SK-N-SH treated with all-trans-retinoic acid at 6 μM for 48 hours (cell line): ENCODE results near the gene CNTNAP2.

Experiments used
- ATAC-seq: fragments of 200-7000 bp; cut with Tn5 transposase; 3 replicates; pipeline ENCODE4 v1.9.1; 2020; ENCODE audit warnings: mild to moderate bottlenecking, moderate library complexity
- ARNTL ChIP-seq: fragments of 450-650 bp; formaldehyde crosslinking; IDR thresholded peaks from 2 replicates; pipeline ENCODE4 v1.5.0; 2020; ENCODE audit warnings: low read depth, mild to moderate bottlenecking, moderate library complexity, borderline replicate concordance
- BACH2 ChIP-seq: fragments of 250-450 bp; sonication (Bioruptor Pico); IDR thresholded peaks from 2 replicates; pipeline ENCODE4 v1.9.0; 2021; ENCODE audit warnings: mild to moderate bottlenecking, borderline replicate concordance
- CREB5 ChIP-seq: fragments of 250-450 bp; sonication (Bioruptor Pico); IDR thresholded peaks from 2 replicates; pipeline ENCODE4 v1.5.1; 2020; ENCODE audit warnings: low read depth, mild to moderate bottlenecking, moderate library complexity
- CSDC2 ChIP-seq: fragments of 250-450 bp; sonication (Bioruptor Pico); IDR thresholded peaks from 2 replicates; pipeline ENCODE4 v1.5.0; 2020; ENCODE audit warnings: mild to moderate bottlenecking, moderate library complexity
- CSRNP3 ChIP-seq: fragments of 250-450 bp; sonication (Bioruptor Pico); IDR thresholded peaks from 2 replicates; pipeline ENCODE4 v1.5.1; 2021; ENCODE audit warnings: mild to moderate bottlenecking, moderate library complexity
- ESRRG ChIP-seq: fragments of 250-450 bp; sonication (Bioruptor Pico); IDR thresholded peaks from 2 replicates; pipeline ENCODE4 v1.6.1; 2021; ENCODE audit warnings: mild to moderate bottlenecking
- GLIS3 ChIP-seq: fragments of 250-450 bp; sonication (Bioruptor Pico); IDR thresholded peaks from 2 replicates; pipeline ENCODE4 v1.5.0; 2020; ENCODE audit warnings: mild to moderate bottlenecking, moderate library complexity
- ISL1 ChIP-seq: fragments of 250-450 bp; sonication (Bioruptor Pico); IDR thresholded peaks from 2 replicates; pipeline ENCODE4 v2.1.2; 2022; ENCODE audit warnings: mild to moderate bottlenecking, moderate library complexity
- OSR1 ChIP-seq: fragments of 250-450 bp; sonication (Bioruptor Pico); IDR thresholded peaks from 2 replicates; pipeline ENCODE4 v1.8.0; 2022; ENCODE audit warnings: moderate library complexity, mild to moderate bottlenecking, inconsistent platforms
- PATZ1 ChIP-seq: fragments of 250-450 bp; sonication (Bioruptor Pico); IDR thresholded peaks from 2 replicates; pipeline ENCODE4 v1.8.0; 2020; ENCODE audit warnings: mild to moderate bottlenecking, moderate library complexity, borderline replicate concordance
- POU6F1 ChIP-seq: fragments of 250-450 bp; sonication (Bioruptor Pico); IDR thresholded peaks from 2 replicates; pipeline ENCODE4 v1.8.0; 2021; ENCODE audit warnings: low read depth, mild to moderate bottlenecking, moderate library complexity, borderline replicate concordance
- PPARA ChIP-seq: fragments of 250-450 bp; sonication (Bioruptor Pico); IDR thresholded peaks from 2 replicates; pipeline ENCODE4 v1.5.0; 2020; ENCODE audit warnings: mild to moderate bottlenecking, borderline replicate concordance
- RARB ChIP-seq: fragments of 250-450 bp; sonication (Bioruptor Pico); IDR thresholded peaks from 2 replicates; pipeline ENCODE4 v1.8.0; 2021; ENCODE audit warnings: mild to moderate bottlenecking, moderate library complexity
- SNAI2 ChIP-seq: fragments of 250-450 bp; sonication (Bioruptor Pico); IDR thresholded peaks from 2 replicates; pipeline ENCODE4 v1.5.0; 2020; ENCODE audit warnings: mild to moderate bottlenecking, moderate library complexity
- TCF4 ChIP-seq: fragments of 250-450 bp; sonication (Bioruptor Pico); IDR thresholded peaks from 2 replicates; pipeline ENCODE4 v1.8.0; 2021; ENCODE audit warnings: mild to moderate bottlenecking, moderate library complexity, borderline replicate concordance
- TOX ChIP-seq: fragments of 250-450 bp; sonication (Bioruptor Pico); IDR thresholded peaks from 2 replicates; pipeline ENCODE4 v1.8.0; 2021; ENCODE audit warnings: mild to moderate bottlenecking, moderate library complexity, borderline replicate concordance
- TSHZ2 ChIP-seq: fragments of 250-450 bp; sonication (Bioruptor Pico); IDR thresholded peaks from 2 replicates; pipeline ENCODE4 v1.5.0; 2020; ENCODE audit warnings: mild to moderate bottlenecking, moderate library complexity
- ZC3H10 ChIP-seq: fragments of 250-450 bp; sonication (Bioruptor Pico); IDR thresholded peaks from 2 replicates; pipeline ENCODE4 v1.5.1; 2021; ENCODE audit warnings: mild to moderate bottlenecking, moderate library complexity
- ZFP3 ChIP-seq: fragments of 250-450 bp; sonication (Bioruptor Pico); IDR thresholded peaks from 2 replicates; pipeline ENCODE4 v1.5.0; 2020; ENCODE audit warnings: mild to moderate bottlenecking, moderate library complexity
- ZFP30 ChIP-seq: fragments of 450-650 bp; formaldehyde crosslinking; IDR thresholded peaks from 2 replicates; pipeline ENCODE4 v1.5.0; 2022; ENCODE audit warnings: mild to moderate bottlenecking, moderate library complexity
- ZNF565 ChIP-seq: fragments of 450-650 bp; formaldehyde crosslinking; conservative IDR thresholded peaks from 2 replicates; pipeline ENCODE4 v1.5.0; 2020; ENCODE audit warnings: low read depth, mild to moderate bottlenecking, moderate library complexity
- ZNF70 ChIP-seq: fragments of 450-650 bp; formaldehyde crosslinking; IDR thresholded peaks from 2 replicates; pipeline ENCODE4 v1.5.0; 2020; ENCODE audit warnings: mild to moderate bottlenecking, moderate library complexity
- ZNF8 ChIP-seq: fragments of 450-650 bp; formaldehyde crosslinking; IDR thresholded peaks from 2 replicates; pipeline ENCODE4 v1.5.0; 2020; ENCODE audit warnings: mild to moderate bottlenecking, moderate library complexity

The CNTNAP2 gene

GRCh38 chr7:147300293-147300692 is 1183.7 kb downstream of the CNTNAP2 start:
- TF ChIP-seq ZNF8 (no peak), ZNF70 (CRISPR knock-in tag) (no peak), ZC3H10 (no peak), ZNF565 (no peak), GLIS3 (CRISPR knock-in tag) (no peak), BACH2 (no peak), ZFP30 (CRISPR knock-in tag) (no peak), TOX (CRISPR knock-in tag) (no peak), SNAI2 (CRISPR knock-in tag) (no peak), ZFP3 (no peak), CSDC2 (CRISPR knock-in tag) (no peak), PATZ1 (no peak), TCF4 (no peak), ESRRG (CRISPR knock-in tag) (no peak), CREB5 (no peak), TSHZ2 (CRISPR knock-in tag) (no peak), POU6F1 (CRISPR knock-in tag) (no peak), RARB (no peak), ARNTL (no peak)
- TF ChIP-seq, all 23 proteins: peak for 0

GRCh38 chr7:147304376-147304775 is 1187.8 kb downstream of the CNTNAP2 start:
- no peak for TF ChIP-seq PPARA (CRISPR knock-in tag)
- TF ChIP-seq ZNF8, result no peak
- TF ChIP-seq POU6F1 (CRISPR knock-in tag), result no peak
- TF ChIP-seq ZNF70 (CRISPR knock-in tag), result no peak
- TF ChIP-seq CSRNP3 (CRISPR knock-in tag), result no peak
- no peak for TF ChIP-seq TCF4
- no peak for TF ChIP-seq CREB5
- no peak for TF ChIP-seq OSR1 (CRISPR knock-in tag)
- no peak for TF ChIP-seq ISL1 (CRISPR knock-in tag)
- TF ChIP-seq CSDC2 (CRISPR knock-in tag), result no peak
- TF ChIP-seq, all 23 proteins: peak for 0
- no peak for ATAC-seq

More at GRCh38 chr7:147300293-147300692, 1183.7 kb downstream of the CNTNAP2 start:
- ATAC-seq, result no peak
